ENCODE results near the gene CHI3L1.

- no peak for TF ChIP-seq SMC3 (IDR thresholded peaks at IDR 0.05; ENCODE audit: borderline replicate concordance, low read length)
- no peak for TF ChIP-seq ZNF274 (IDR thresholded peaks at IDR 0.05; ENCODE audit: insufficient read depth, insufficient read length)
- TF ChIP-seq POLR2A (IDR thresholded peaks at IDR 0.05; ENCODE audit: low read depth, low read length): no peak
- no peak for TF ChIP-seq NRF1 (conservative IDR thresholded peaks at IDR 0.05; ENCODE audit: low read depth, low read length)
- TF ChIP-seq MTA3 (IDR thresholded peaks at IDR 0.05; ENCODE audit: borderline replicate concordance, low read length): no peak
- TF ChIP-seq CREB1 (IDR thresholded peaks at IDR 0.05; ENCODE audit: low read depth): no peak
- no peak for TF ChIP-seq CEBPB (IDR thresholded peaks at IDR 0.05; ENCODE audit: borderline replicate concordance in 1 of 2, low read depth in 2 of 2, low read length in 2 of 2)
- no peak for TF ChIP-seq EZH2 (IDR thresholded peaks at IDR 0.05; ENCODE audit: borderline replicate concordance, control insufficient read depth, low read depth, low read length)
- TF ChIP-seq ATF3 (IDR thresholded peaks at IDR 0.05; ENCODE audit: borderline replicate concordance, extremely low read depth, low read depth, low read length): no peak
- no peak for TF ChIP-seq MAX (IDR thresholded peaks at IDR 0.05; ENCODE audit: low read depth, low read length)
- no peak for TF ChIP-seq USF1 (IDR thresholded peaks at IDR 0.05; ENCODE audit: borderline replicate concordance, extremely low read length, insufficient read depth, low read depth, low read length)
- no peak for TF ChIP-seq SIX5 (IDR thresholded peaks at IDR 0.05; ENCODE audit: low read depth, low read length, severe bottlenecking)
- TF ChIP-seq DPF2 (IDR thresholded peaks at IDR 0.05): no peak
- TF ChIP-seq EGR1 (IDR thresholded peaks at IDR 0.05; ENCODE audit: borderline replicate concordance in 1 of 2, low read depth in 2 of 2, low read length in 2 of 2): no peak
These were observed 18.3 kb upstream of the CHI3L1 start for GRCh38 chr1:203204756-203205155.

All from GM12878 (cell line).